Prostate gland (tissue), 2 donors: ENCODE measurements around the gene ARL6IP1. TPM values are rescaled to one million over a fixed set of nuclear protein-coding genes. Genes with fewer than 3 reads are reported as not detected.

Source experiments
- DNase-seq: peaks from one replicate; pipeline ENCODE4 v3.0.0-alpha.2; 2019; ENCODE audit warnings: low spot score
- H3K27ac ChIP-seq, 2 donors: fragments of 200-600 bp; sonication (generic); 2 replicates each; pipeline ENCODE4 v1.5.1; 2017 to 2019
- H3K27me3 ChIP-seq: fragments of 200-600 bp; sonication (generic); replicated peaks from 2 replicates; pipeline ENCODE4 v1.5.1; 2019; ENCODE audit not compliant: insufficient read depth
- H3K36me3 ChIP-seq, 2 donors: fragments of 200-600 bp; sonication (generic); 1 replicate in 1 of 2; 2 replicates in 1 of 2; pipeline versions ENCODE4 v1.5.1 to v1.8.1; 2017 to 2019
- H3K4me1 ChIP-seq: fragments of 200-600 bp; sonication (generic); replicated peaks from 2 replicates; pipeline ENCODE4 v1.5.1; 2019
- H3K4me3 ChIP-seq, 2 donors: fragments of 200-600 bp; sonication (generic); 2 replicates each; pipeline ENCODE4 v1.5.1; 2017 to 2019
- H3K9me3 ChIP-seq: fragments of 200-600 bp; sonication (generic); 2 replicates; pipeline ENCODE4 v1.5.1; 2017
- CTCF ChIP-seq, 4 experiments: fragments of 200-600 bp in 2 of 4; fragments of 450-650 bp in 2 of 4; sonication (generic) in 2 of 4; IDR thresholded peaks; 1 replicate in 3 of 4; 2 replicates in 1 of 4; pipeline ENCODE4 v1.5.1; 2016 to 2019; ENCODE audit warnings: antibody characterized with exemption in 4 of 4, mild to moderate bottlenecking in 2 of 4, moderate library complexity in 2 of 4
- POLR2A ChIP-seq: fragments of 450-650 bp; IDR thresholded peaks from one replicate; pipeline ENCODE4 v1.6.1; 2016; ENCODE audit warnings: antibody characterized with exemption, mild to moderate bottlenecking
- POLR2AphosphoS5 ChIP-seq: sonication (generic); formaldehyde crosslinking; IDR thresholded peaks from one replicate; pipeline ENCODE4 v1.6.1; 2017; ENCODE audit warnings: antibody characterized with exemption
- WGBS: methylation state at CpG from one replicate; pipeline ENCODE4 v1.1.5; 2018; 5-methylcytosine and 5-hydroxymethylcytosine counted together
- intact Hi-C: fragments of 100-400 bp; cut with DNase I; formaldehyde crosslinking; loops from one replicate; pipeline ENCODE4 v1.14.2; 2022
- total RNA-seq, 2 donors: library from RNA; depleted of rRNA; stranded (reverse); fragments of >200 nt; gene quantifications; one replicate each; pipeline ENCODE4 v1.1.0, GENCODE V29; 2016

The ARL6IP1 gene
- total RNA-seq, 2 donors from 2014 or later: 226 to 298 TPM

GRCh38 chr16:18832006-18832405, 30.7 kb upstream of the ARL6IP1 start:
- no peaks in the 10 kb centered on the region for H3K27me3 ChIP-seq
- no peak overlapping the region for H3K4me3 ChIP-seq
- intact Hi-C loops: no loop called here
- TF ChIP-seq POLR2A (no peak), POLR2AphosphoS5 (no peak), CTCF (IDR thresholded peaks at IDR 0.05) (no peak)
- no peaks in the 10 kb centered on the region for H3K4me1 ChIP-seq
- DNase-seq: no peak
- H3K36me3 ChIP-seq: peaks cover 13 to 20% of the 10 kb centered on the region in 2 donors
- 79% methylated on average over 2 of the region's 2 CpGs for WGBS
- no peak overlapping the region for H3K27ac ChIP-seq
- no peaks in the 10 kb centered on the region for H3K9me3 ChIP-seq

GRCh38 chr16:18829251-18829650, 27.9 kb upstream of the ARL6IP1 start:
- Histone ChIP-seq H3K9me3 (no peaks in the 10 kb centered on the region), H3K27me3 (no peaks in the 10 kb centered on the region), H3K4me3 (no peak overlapping the region), H3K4me1 (no peaks in the 10 kb centered on the region), H3K36me3 (peaks cover 0 to 2% of the 10 kb centered on the region in 2 donors), H3K27ac (no peak overlapping the region)
- intact Hi-C loops: no loop called here
- TF ChIP-seq CTCF (IDR thresholded peaks at IDR 0.05): no peak
- no peak for TF ChIP-seq POLR2AphosphoS5
- no peak for TF ChIP-seq POLR2A
- WGBS: 97% methylated on average over 6 of the region's 6 CpGs
- no peak for DNase-seq

GRCh38 chr16:18827890-18828289, 26.5 kb upstream of the ARL6IP1 start:
- WGBS: 87% methylated on average over 4 of the region's 4 CpGs
- no peak for DNase-seq
- no peaks in the 10 kb centered on the region for H3K9me3 ChIP-seq
- no peaks in the 10 kb centered on the region for H3K4me1 ChIP-seq
- no peak overlapping the region for H3K27ac ChIP-seq
- intact Hi-C loops: no loop called here
- H3K4me3 ChIP-seq: no peak overlapping the region
- TF ChIP-seq POLR2AphosphoS5 (no peak), POLR2A (no peak), CTCF (IDR thresholded peaks at IDR 0.05) (no peak)
- no peaks in the 10 kb centered on the region for H3K27me3 ChIP-seq
- H3K36me3 ChIP-seq: no peaks in the 10 kb centered on the region

GRCh38 chr16:18816286-18816685, 14.9 kb upstream of the ARL6IP1 start:
- H3K27me3 ChIP-seq: no peaks in the 10 kb centered on the region
- no peak for DNase-seq
- H3K4me1 ChIP-seq: no peaks in the 10 kb centered on the region
- intact Hi-C loops: no loop called here
- WGBS: 78% methylated on average over 3 of the region's 3 CpGs
- no peaks in the 10 kb centered on the region for H3K9me3 ChIP-seq
- TF ChIP-seq CTCF (IDR thresholded peaks at IDR 0.05) (no peak), POLR2AphosphoS5 (no peak), POLR2A (no peak)
- H3K4me3 ChIP-seq: no peak overlapping the region
- peaks cover 0 to 4% of the 10 kb centered on the region in 2 donors for H3K36me3 ChIP-seq
- H3K27ac ChIP-seq: no peak overlapping the region

GRCh38 chr16:18811925-18812324, 10.6 kb upstream of the ARL6IP1 start:
- H3K27me3 ChIP-seq: no peaks in the 10 kb centered on the region
- no peaks in the 10 kb centered on the region for H3K4me1 ChIP-seq
- WGBS: 88% methylated on average over 3 of the region's 3 CpGs
- peaks cover 4% of the 10 kb centered on the region in 2 donors for H3K36me3 ChIP-seq
- intact Hi-C loops: no loop called here
- H3K4me3 ChIP-seq: no peak overlapping the region
- no peak for TF ChIP-seq POLR2AphosphoS5
- no peak for TF ChIP-seq POLR2A
- no peak for TF ChIP-seq CTCF (IDR thresholded peaks at IDR 0.05)
- no peaks in the 10 kb centered on the region for H3K9me3 ChIP-seq
- H3K27ac ChIP-seq: no peak overlapping the region
- DNase-seq: no peak
